HCT116 (cell line): ENCODE measurements around the gene B4GALNT3. TPM values are rescaled to one million over a fixed set of nuclear protein-coding genes. Genes with fewer than 3 reads are reported as not detected.

Experiments
- ATAC-seq: fragments of 200-7000 bp; cut with Tn5 transposase; 2 replicates; pipeline ENCODE4 v1.9.1; 2020; ENCODE audit warnings: mild to moderate bottlenecking, moderate library complexity
- BruUV-seq: library from RNA; stranded (reverse); fragments of 400-500 nt; replicated peaks from 2 replicates; lab custom pipeline; 2021; lab: Mats Ljungman, UMichigan
- CTCF ChIA-PET: fragments of 300-600 bp; sonication (Branson Sonifier 250); formaldehyde crosslinking; loops from one replicate; lab custom pipeline; 2021; ENCODE audit warnings: antibody characterized with exemption; lab: Charles Lee
- POLR2A ChIA-PET: fragments of 300-600, 350-600 bp; sonication (Branson Sonifier 250); formaldehyde crosslinking; loops from one replicate; lab custom pipeline; 2021; ENCODE audit warnings: antibody characterized with exemption; lab: Charles Lee
- RAD21 ChIA-PET, 2 experiments: fragments of 300-600 bp; sonication (Branson Sonifier 250); formaldehyde crosslinking; loops; one replicate each; lab custom pipeline; 2023; ENCODE audit warnings: low total read pairs in 2 of 2; ENCODE audit not compliant: uncharacterized antibody in 2 of 2, unreplicated experiment in 2 of 2, low non-redundant PET in 1 of 2; lab: Charles Lee
- DNase-seq: peaks from one replicate; pipeline ENCODE4 v3.0.0-alpha.2; 2010; ENCODE audit warnings: low read depth, low spot score
- H2AFZ ChIP-seq: fragments of 200-600 bp; shearing (Covaris generic), sonication (generic); 2 replicates; pipeline ENCODE4 v1.6.1; 2017; ENCODE audit warnings: low read depth, mixed run types, mixed read lengths, antibody characterized with exemption, low read length; ENCODE audit not compliant: poor library complexity, severe bottlenecking
- H3K27ac ChIP-seq: 2 replicates; pipeline ENCODE4 v1.5.1; 2012; ENCODE audit warnings: low read depth, low read length
- H3K27me3 ChIP-seq: fragments of 200-600 bp; sonication (generic); 2 replicates; pipeline ENCODE4 v1.6.1; 2016; ENCODE audit warnings: mixed run types, low read length, mixed read lengths; ENCODE audit not compliant: insufficient read depth
- H3K36me3 ChIP-seq, 2 experiments: fragments of 200-500 bp in 1 of 2; fragments of 200-600 bp in 1 of 2; sonication (Bioruptor generic) in 1 of 2; sonication (generic) in 1 of 2; 2 replicates each; pipeline versions ENCODE4 v1.5.1 to v1.6.1; 2014 to 2016; ENCODE audit warnings: low read length in 2 of 2, inconsistent platforms in 1 of 2, mixed read lengths in 1 of 2, mixed run types in 1 of 2; ENCODE audit not compliant: insufficient read depth in 2 of 2, control insufficient read depth in 1 of 2
- H3K4me1 ChIP-seq, 2 experiments: fragments of 200-600 bp in 1 of 2; sonication (generic) in 1 of 2; 2 replicates each; pipeline versions ENCODE4 v1.5.1 to v1.6.1; 2012 to 2017; ENCODE audit warnings: low read length in 2 of 2, inconsistent platforms in 1 of 2, mild to moderate bottlenecking in 1 of 2, mixed read lengths in 1 of 2, mixed run types in 1 of 2, moderate library complexity in 1 of 2; ENCODE audit not compliant: insufficient read depth in 2 of 2, control insufficient read depth in 1 of 2
- H3K4me2 ChIP-seq: fragments of 200-600 bp; sonication (generic); 2 replicates; pipeline ENCODE4 v1.6.1; 2017; ENCODE audit warnings: mixed run types, low read length, mixed read lengths
- H3K4me3 ChIP-seq, 2 experiments: fragments of 200-600 bp in 1 of 2; sonication (generic) in 1 of 2; replicated peaks in 1 of 2; 2 replicates each; pipeline ENCODE4 v1.5.1; 2011 to 2016; ENCODE audit warnings: low read length in 2 of 2, control low read depth in 1 of 2, low read depth in 1 of 2, mild to moderate bottlenecking in 1 of 2, mixed read lengths in 1 of 2, mixed run types in 1 of 2
- H3K79me2 ChIP-seq: fragments of 200-600 bp; sonication (generic); 2 replicates; pipeline ENCODE4 v1.6.1; 2017; ENCODE audit warnings: mild to moderate bottlenecking, mixed run types, low read length, moderate library complexity, mixed read lengths; ENCODE audit not compliant: insufficient read depth
- H3K9ac ChIP-seq: fragments of 200-600 bp; sonication (generic); 2 replicates; pipeline ENCODE4 v1.6.1; 2016; ENCODE audit warnings: low read length, mixed read lengths
- H3K9me2 ChIP-seq: fragments of 200-600 bp; sonication (generic), shearing (Covaris generic); 2 replicates; pipeline ENCODE4 v1.6.1; 2017; ENCODE audit warnings: mixed run types, mild to moderate bottlenecking, moderate library complexity; ENCODE audit not compliant: insufficient read depth
- H3K9me3 ChIP-seq, 2 experiments: fragments of 200-500 bp in 1 of 2; fragments of 200-600 bp in 1 of 2; sonication (Bioruptor generic) in 1 of 2; sonication (generic) in 1 of 2; 2 replicates each; pipeline ENCODE4 v1.6.1; 2014 to 2017; ENCODE audit warnings: low read length in 2 of 2, mixed read lengths in 2 of 2, inconsistent platforms in 1 of 2, low read depth in 1 of 2, mild to moderate bottlenecking in 1 of 2, mixed run types in 1 of 2, moderate library complexity in 1 of 2; ENCODE audit not compliant: control insufficient read depth in 1 of 2, insufficient read depth in 1 of 2
- H4K20me1 ChIP-seq: fragments of 200-600 bp; sonication (generic), shearing (Covaris generic); 2 replicates; pipeline ENCODE4 v1.6.1; 2017; ENCODE audit warnings: mixed run types, mild to moderate bottlenecking, moderate library complexity; ENCODE audit not compliant: insufficient read depth
- CBX3 ChIP-seq: IDR thresholded peaks from 2 replicates; pipeline ENCODE4 v1.6.1; 2012; ENCODE audit warnings: low read depth
- CEBPB ChIP-seq: IDR thresholded peaks from 2 replicates; pipeline ENCODE4 v1.6.1; 2012; ENCODE audit warnings: low read depth
- EZH2 ChIP-seq: fragments of 200-600 bp; sonication (generic); IDR thresholded peaks from 2 replicates; pipeline ENCODE4 v1.6.1; 2017; ENCODE audit warnings: antibody characterized with exemption, mixed run types
- EZH2phosphoT487 ChIP-seq: fragments of 200-600 bp; IDR thresholded peaks from 2 replicates; pipeline ENCODE4 v1.6.1; 2018; ENCODE audit warnings: antibody characterized with exemption, borderline replicate concordance
- POLR2A ChIP-seq: IDR thresholded peaks from 2 replicates; pipeline ENCODE4 v1.7.0; 2011; ENCODE audit warnings: borderline replicate concordance; ENCODE audit not compliant: insufficient read depth, insufficient read length; ENCODE audit errors: extremely low read depth
- POLR2AphosphoS5 ChIP-seq: IDR thresholded peaks from 2 replicates; pipeline ENCODE4 v1.6.1; 2011; ENCODE audit warnings: mild to moderate bottlenecking, low read depth, low read length, moderate library complexity
- RAD21 ChIP-seq: IDR thresholded peaks from 2 replicates; pipeline ENCODE4 v1.6.1; 2012; ENCODE audit warnings: low read depth, mild to moderate bottlenecking
- SP1 ChIP-seq: IDR thresholded peaks from 2 replicates; pipeline ENCODE4 v1.6.1; 2012; ENCODE audit warnings: low read depth
- SRF ChIP-seq: IDR thresholded peaks from 2 replicates; pipeline ENCODE4 v1.6.1; 2012; ENCODE audit warnings: low read depth
- TCF7L2 ChIP-seq: IDR thresholded peaks from 2 replicates; pipeline ENCODE4 v1.7.0; 2011; ENCODE audit warnings: borderline replicate concordance, inconsistent platforms; ENCODE audit not compliant: insufficient read depth, insufficient read length; ENCODE audit errors: extremely low read depth
- YY1 ChIP-seq: IDR thresholded peaks from 2 replicates; pipeline ENCODE4 v1.6.1; 2011; ENCODE audit warnings: low read length, low read depth, moderate library complexity, mild to moderate bottlenecking; ENCODE audit not compliant: insufficient replicate concordance; ENCODE audit errors: extremely low read depth
- ZFX ChIP-seq: fragments of 450-650 bp; IDR thresholded peaks from 2 replicates; pipeline ENCODE4 v1.6.1; 2017
- intact Hi-C: fragments of 100-400 bp; cut with micrococcal nuclease; formaldehyde crosslinking; loops from 2 replicates; pipeline ENCODE4 v1.10.0; 2022
- total RNA-seq: library from RNA; stranded (reverse); gene quantifications from one replicate; pipeline ENCODE4 v1.2.1, GENCODE V29; 2021; ENCODE audit not compliant: unreplicated experiment
- TF ChIP-seq, protein P1 (sequence below), 3 experiments: fragments of 200-600 bp in 1 of 3; sonication (generic) in 1 of 3; IDR thresholded peaks in 2 of 3; conservative IDR thresholded peaks in 1 of 3; 2 replicates each; pipeline ENCODE4 v1.5.1; 2012 to 2017; ENCODE audit warnings: low read depth in 2 of 3, low read length in 2 of 3, antibody characterized with exemption in 1 of 3, borderline replicate concordance in 1 of 3, control low read depth in 1 of 3, mild to moderate bottlenecking in 1 of 3, mixed read lengths in 1 of 3, mixed run types in 1 of 3, moderate library complexity in 1 of 3; ENCODE audit not compliant: insufficient read depth in 1 of 3
- TF ChIP-seq, protein P2 (sequence below): IDR thresholded peaks from 2 replicates; pipeline ENCODE4 v1.6.1; 2012

Gene B4GALNT3
- total RNA-seq, 1 experiment from 2014 or later, result 18.2 TPM

DNA sequence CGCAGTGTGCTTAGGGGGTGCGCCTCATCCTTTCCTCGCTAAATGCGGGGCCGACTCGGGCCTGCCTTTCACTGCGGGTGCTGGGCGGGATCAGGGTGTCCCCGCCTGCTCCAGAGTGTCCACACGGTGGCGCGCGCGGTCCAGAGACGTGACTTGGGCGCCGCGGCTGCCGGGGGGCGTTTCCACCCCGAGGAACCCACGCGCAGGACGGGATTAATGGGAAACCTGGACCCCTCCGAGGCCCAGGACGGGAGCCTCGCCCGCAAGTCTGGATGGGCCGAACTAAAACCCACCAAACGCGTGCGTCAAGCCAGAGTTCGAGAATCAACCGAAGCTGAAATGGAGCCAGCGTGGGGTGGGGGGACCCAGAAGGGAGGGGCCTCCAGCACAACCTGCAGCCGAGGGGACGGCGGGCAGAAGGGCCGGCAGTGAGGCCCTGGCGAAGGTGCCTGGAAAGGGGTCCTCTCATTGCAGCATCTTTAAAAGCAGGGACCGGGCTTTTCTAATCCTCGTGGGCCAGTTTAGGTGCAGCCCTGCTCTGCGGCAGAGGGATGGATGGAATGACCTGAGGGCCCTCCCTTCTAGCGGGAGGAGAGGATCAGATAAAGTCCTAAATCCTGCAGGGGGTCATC lies 110.2 kb downstream of the B4GALNT3 start:
- POLR2A ChIA-PET, result interaction anchor here (0.6 to 4.0 kb wide), 3 partner anchors 181 to 526 kb away, joined by 3 to 23 read pairs (median 6); partner anchors contain the start of genes RAD52 and WNK1
- CTCF ChIA-PET, result interaction anchor here (0.8 to 3.8 kb wide), 12 partner anchors 127 to 1221 kb away, joined by 3 to 41 read pairs (median 7); partner anchors contain the start of genes RAD52 and WNK1
- TF ChIP-seq, protein P1, sequence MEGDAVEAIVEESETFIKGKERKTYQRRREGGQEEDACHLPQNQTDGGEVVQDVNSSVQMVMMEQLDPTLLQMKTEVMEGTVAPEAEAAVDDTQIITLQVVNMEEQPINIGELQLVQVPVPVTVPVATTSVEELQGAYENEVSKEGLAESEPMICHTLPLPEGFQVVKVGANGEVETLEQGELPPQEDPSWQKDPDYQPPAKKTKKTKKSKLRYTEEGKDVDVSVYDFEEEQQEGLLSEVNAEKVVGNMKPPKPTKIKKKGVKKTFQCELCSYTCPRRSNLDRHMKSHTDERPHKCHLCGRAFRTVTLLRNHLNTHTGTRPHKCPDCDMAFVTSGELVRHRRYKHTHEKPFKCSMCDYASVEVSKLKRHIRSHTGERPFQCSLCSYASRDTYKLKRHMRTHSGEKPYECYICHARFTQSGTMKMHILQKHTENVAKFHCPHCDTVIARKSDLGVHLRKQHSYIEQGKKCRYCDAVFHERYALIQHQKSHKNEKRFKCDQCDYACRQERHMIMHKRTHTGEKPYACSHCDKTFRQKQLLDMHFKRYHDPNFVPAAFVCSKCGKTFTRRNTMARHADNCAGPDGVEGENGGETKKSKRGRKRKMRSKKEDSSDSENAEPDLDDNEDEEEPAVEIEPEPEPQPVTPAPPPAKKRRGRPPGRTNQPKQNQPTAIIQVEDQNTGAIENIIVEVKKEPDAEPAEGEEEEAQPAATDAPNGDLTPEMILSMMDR (IDR thresholded peaks at IDR 0.05 in 2 of 3, conservative IDR thresholded peaks at IDR 0.05 in 1 of 3; ENCODE audit: borderline replicate concordance in 1 of 3, insufficient read depth in 1 of 3, low read depth in 2 of 3, low read length in 2 of 3), result peak in 2 of 3 experiments; percentile 88 to 90; a peak in 4 of 6 replicates
- TF ChIP-seq, protein P2, sequence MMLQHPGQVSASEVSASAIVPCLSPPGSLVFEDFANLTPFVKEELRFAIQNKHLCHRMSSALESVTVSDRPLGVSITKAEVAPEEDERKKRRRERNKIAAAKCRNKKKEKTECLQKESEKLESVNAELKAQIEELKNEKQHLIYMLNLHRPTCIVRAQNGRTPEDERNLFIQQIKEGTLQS, result no peak
- TF ChIP-seq RAD21, result no peak
- no peak for TF ChIP-seq SP1
- no peak for TF ChIP-seq EZH2
- TF ChIP-seq CEBPB, result no peak
- no peak for TF ChIP-seq TCF7L2
- TF ChIP-seq CBX3, result no peak
- TF ChIP-seq SRF, result no peak
- no peak for TF ChIP-seq ZFX
- peak; percentile 8 for TF ChIP-seq YY1
- TF ChIP-seq EZH2phosphoT487, result no peak
- TF ChIP-seq POLR2AphosphoS5, result no peak
- TF ChIP-seq POLR2A, result no peak

More for the DNA sequence above, 110.2 kb downstream of the B4GALNT3 start:
- no peaks in the 10 kb centered on the region for H3K79me2 ChIP-seq
- intact Hi-C loops, result loop anchor here (1.0 to 5.0 kb wide), 7 partner anchors 182 to 1035 kb away; partner anchors contain the start of genes RAD52 and WNK1
- H2AFZ ChIP-seq, result peak overlapping the region; percentile 92
- no TSS peak for BruUV-seq
- no peaks in the 10 kb centered on the region for H3K9me2 ChIP-seq
- ATAC-seq (peak; percentile 68), DNase-seq (peak; percentile 59)
- peak overlapping the region; percentile 93 for H3K27ac ChIP-seq
- no peaks in the 10 kb centered on the region for H3K36me3 ChIP-seq
- H4K20me1 ChIP-seq, result no peaks in the 10 kb centered on the region
- peaks cover 20 to 52% of the 10 kb centered on the region in 2 experiments for H3K4me1 ChIP-seq
- RAD21 ChIA-PET, result interaction anchor here (0.5 to 1.2 kb wide), 6 partner anchors 181 to 1013 kb away, joined by 3 to 9 read pairs (median 3); partner anchors contain the start of genes ERC1 (in 1 of the 2), RAD52 (in 1 of the 2) and WNK1 (in 1 of the 2)
- no peaks in the 10 kb centered on the region for H3K27me3 ChIP-seq
- peak overlapping the region; percentile 100 for H3K4me2 ChIP-seq
- no peaks in the 10 kb centered on the region for H3K9me3 ChIP-seq
- peak overlapping the region; percentile 92 for H3K9ac ChIP-seq
- H3K4me3 ChIP-seq, result peak overlapping the region; percentile 58 to 81
